SK-N-SH (cell line): Measurements from ENCODE around the gene SAP30L. TPM values are rescaled to one million over a fixed set of nuclear protein-coding genes. Genes with fewer than 3 reads are reported as not detected.

Experiments
- CTCF ChIA-PET: fragments of 300-600, 350-600 bp; formaldehyde crosslinking; extraction: SDS; loops from one replicate; lab custom pipeline; 2021; lab: Yijun Ruan, JAX
- POLR2A ChIA-PET: fragments of 350-600 bp; sonication (Branson Sonifier 250); formaldehyde crosslinking; extraction: SDS; loops from one replicate; lab custom pipeline; 2020; ENCODE audit warnings: antibody characterized with exemption, inconsistent platforms; lab: Yijun Ruan, JAX
- DNase-seq: peaks from one replicate; pipeline ENCODE4 v3.0.0; 2012
- H2AFZ ChIP-seq: fragments of 200-600 bp; sonication (generic); 2 replicates; pipeline ENCODE4 v1.8.1; 2016; ENCODE audit warnings: antibody characterized with exemption, mild to moderate bottlenecking, low read depth
- H3F3A ChIP-seq: fragments of 200-600 bp; sonication (generic); replicated peaks from 2 replicates; pipeline ENCODE3; 2016; ENCODE audit warnings: antibody characterized with exemption, mild to moderate bottlenecking; ENCODE audit not compliant: insufficient read depth
- H3K27ac ChIP-seq, 2 experiments: fragments of 200-500 bp in 1 of 2; fragments of 200-600 bp in 1 of 2; sonication (Bioruptor generic) in 1 of 2; sonication (generic), shearing (Covaris generic) in 1 of 2; 2 replicates each; pipeline versions ENCODE4 v1.5.1 to v1.6.1; 2014 to 2016; ENCODE audit warnings: low read depth in 2 of 2, inconsistent platforms in 1 of 2, low read length in 1 of 2, mild to moderate bottlenecking in 1 of 2, mixed read lengths in 1 of 2
- H3K27me3 ChIP-seq: fragments of 200-600 bp; sonication (generic), shearing (Covaris generic); 2 replicates; pipeline ENCODE4 v1.6.1; 2016; ENCODE audit warnings: mixed run types; ENCODE audit not compliant: insufficient read depth
- H3K36me3 ChIP-seq, 2 experiments: fragments of 200-500 bp in 1 of 2; fragments of 200-600 bp in 1 of 2; sonication (Bioruptor generic) in 1 of 2; sonication (generic) in 1 of 2; replicated peaks in 1 of 2; 2 replicates each; pipeline versions ENCODE3 to v1.5.1; 2014 to 2016; ENCODE audit warnings: low read length in 1 of 2, mild to moderate bottlenecking in 1 of 2; ENCODE audit not compliant: insufficient read depth in 2 of 2, control insufficient read depth in 1 of 2
- H3K4me1 ChIP-seq, 2 experiments: fragments of 200-500 bp in 1 of 2; fragments of 200-600 bp in 1 of 2; sonication (Bioruptor generic) in 1 of 2; sonication (generic), shearing (Covaris generic) in 1 of 2; 2 replicates each; pipeline versions ENCODE4 v1.5.1 to v1.6.1; 2014 to 2016; ENCODE audit warnings: low read depth in 1 of 2, low read length in 1 of 2, mixed run types in 1 of 2; ENCODE audit not compliant: insufficient read depth in 2 of 2, control insufficient read depth in 1 of 2
- H3K4me2 ChIP-seq: fragments of 200-600 bp; sonication (generic), shearing (Covaris generic); 2 replicates; pipeline ENCODE4 v1.6.1; 2017; ENCODE audit warnings: mixed run types
- H3K4me3 ChIP-seq, 2 experiments: fragments of 200-500 bp in 1 of 2; fragments of 200-600 bp in 1 of 2; sonication (Bioruptor generic) in 1 of 2; sonication (generic), shearing (Covaris generic) in 1 of 2; 2 replicates each; pipeline versions ENCODE4 v1.5.1 to v1.8.1; 2014 to 2016; ENCODE audit warnings: low read depth in 2 of 2, inconsistent platforms in 1 of 2, low read length in 1 of 2, mild to moderate bottlenecking in 1 of 2, mixed read lengths in 1 of 2, moderate library complexity in 1 of 2
- H3K79me2 ChIP-seq: fragments of 200-600 bp; sonication (generic); 2 replicates; pipeline ENCODE4 v1.8.1; 2017; ENCODE audit warnings: mild to moderate bottlenecking; ENCODE audit not compliant: insufficient read depth
- H3K9ac ChIP-seq: fragments of 200-600 bp; sonication (generic); 2 replicates; pipeline ENCODE4 v1.6.1; 2017; ENCODE audit warnings: mixed run types
- H3K9me2 ChIP-seq: fragments of 200-600 bp; sonication (generic); 2 replicates; pipeline ENCODE4 v1.6.1; 2017; ENCODE audit warnings: mixed run types
- H3K9me3 ChIP-seq: fragments of 200-600 bp; sonication (generic); 2 replicates; pipeline ENCODE4 v1.6.1; 2017; ENCODE audit warnings: mixed run types, mild to moderate bottlenecking, moderate library complexity
- H4K20me1 ChIP-seq: fragments of 200-600 bp; sonication (generic); 2 replicates; pipeline ENCODE4 v1.6.1; 2017; ENCODE audit warnings: mild to moderate bottlenecking, mixed run types; ENCODE audit not compliant: insufficient read depth
- CHD2 ChIP-seq: fragments of 150-350 bp; IDR thresholded peaks from 2 replicates; pipeline ENCODE4 v1.6.1; 2018; ENCODE audit warnings: low read length; ENCODE audit not compliant: partially characterized antibody
- EP300 ChIP-seq, 2 experiments: IDR thresholded peaks; 2 replicates each; pipeline versions ENCODE4 v1.4.0 to v1.6.1; 2012; ENCODE audit warnings: borderline replicate concordance in 1 of 2, low read depth in 1 of 2, low read length in 1 of 2
- FOSL2 ChIP-seq: IDR thresholded peaks from 2 replicates; pipeline ENCODE4 v1.4.0; 2012; ENCODE audit warnings: low read depth, mild to moderate bottlenecking, moderate library complexity, borderline replicate concordance
- FOXJ3 ChIP-seq: sonication (generic); formaldehyde crosslinking; IDR thresholded peaks from 2 replicates; pipeline ENCODE4 v1.5.1; 2020; ENCODE audit warnings: mild to moderate bottlenecking, missing genetic modification reagents
- FOXM1 ChIP-seq: IDR thresholded peaks from 2 replicates; pipeline ENCODE4 v1.4.0; 2012; ENCODE audit warnings: low read depth, mild to moderate bottlenecking
- GATA2 ChIP-seq: sonication (generic); formaldehyde crosslinking; IDR thresholded peaks from 2 replicates; pipeline ENCODE4 v1.5.0; 2020; ENCODE audit warnings: mild to moderate bottlenecking, missing genetic modification reagents
- MAX ChIP-seq: IDR thresholded peaks from 2 replicates; pipeline ENCODE4 v1.4.0; 2012; ENCODE audit warnings: low read depth
- MEF2A ChIP-seq: IDR thresholded peaks from 2 replicates; pipeline ENCODE4 v1.4.0; 2012; ENCODE audit warnings: low read depth, borderline replicate concordance
- MXI1 ChIP-seq: IDR thresholded peaks from 2 replicates; pipeline ENCODE4 v1.6.1; 2012; ENCODE audit warnings: mild to moderate bottlenecking, low read depth, low read length, improper control_type of control experiment
- NFIC ChIP-seq: IDR thresholded peaks from 2 replicates; pipeline ENCODE4 v1.4.0; 2012; ENCODE audit warnings: borderline replicate concordance
- NRF1 ChIP-seq: IDR thresholded peaks from 2 replicates; pipeline ENCODE4 v1.6.1; 2012; ENCODE audit warnings: low read depth, mild to moderate bottlenecking, low read length
- PBX3 ChIP-seq: IDR thresholded peaks from 2 replicates; pipeline ENCODE4; 2012
- RAD21 ChIP-seq: IDR thresholded peaks from 2 replicates; pipeline ENCODE4 v1.6.1; 2012; ENCODE audit warnings: mild to moderate bottlenecking, low read length
- RCOR1 ChIP-seq: fragments of 150-350 bp; IDR thresholded peaks from 2 replicates; pipeline ENCODE4 v1.6.1; 2017; ENCODE audit warnings: antibody characterized with exemption, low read length
- REST ChIP-seq: IDR thresholded peaks from 2 replicates; pipeline ENCODE4 v1.6.1; 2012; ENCODE audit warnings: mild to moderate bottlenecking, low read depth, low read length, moderate library complexity
- SIN3A ChIP-seq: IDR thresholded peaks from 2 replicates; pipeline ENCODE4 v1.6.1; 2012; ENCODE audit warnings: low read depth, mild to moderate bottlenecking, low read length, moderate library complexity, borderline replicate concordance
- TCF12 ChIP-seq: IDR thresholded peaks from 2 replicates; pipeline ENCODE4 v1.4.0; 2012
- YY1 ChIP-seq: IDR thresholded peaks from 2 replicates; pipeline ENCODE4 v1.4.0; 2012; ENCODE audit warnings: low read depth, mild to moderate bottlenecking
- WGBS: methylation state at CpG from one replicate; pipeline ENCODE4 v1.1.6; 2017; ENCODE audit warnings: low lambda C conversion rate; 5-methylcytosine and 5-hydroxymethylcytosine counted together
- polyA plus RNA-seq, 3 experiments: library from polyadenylated mRNA; depleted of rRNA; stranded (reverse); fragments of >200 nt; gene quantifications; 2 replicates each; pipeline ENCODE4 v1.2.3, GENCODE V29; 2012
- TF ChIP-seq, protein P1 (sequence below): fragments of 150-350 bp; IDR thresholded peaks from 2 replicates; pipeline ENCODE4 v1.6.1; 2017; ENCODE audit warnings: antibody characterized with exemption, low read length, low read depth, borderline replicate concordance

The SAP30L gene
- polyA plus RNA-seq, 1 of the 3 experiments (the other 2 are of a cell fraction) = 26.6 TPM

- ChIA-PET CTCF (interaction anchor here (1.5 kb wide), 1 partner anchor 19 kb away, joined by 3 read pairs; no protein-coding TSS in a partner anchor), POLR2A (no interaction called here)
- Histone ChIP-seq H3K79me2 (no peaks in the 10 kb centered on the region), H3K9ac (no peak overlapping the region), H3K4me1 (peaks cover 0 to 5% of the 10 kb centered on the region in 2 experiments; a peak in 1 of 4 replicates), H3K9me3 (no peaks in the 10 kb centered on the region), H2AFZ (no peak overlapping the region), H3K9me2 (no peaks in the 10 kb centered on the region), H3F3A (no peaks in the 10 kb centered on the region), H3K27ac (no peak overlapping the region), H3K4me2 (no peak overlapping the region), H3K36me3 (no peaks in the 10 kb centered on the region), H4K20me1 (no peaks in the 10 kb centered on the region), H3K27me3 (no peaks in the 10 kb centered on the region; the same call in 1 of the 2 replicates), H3K4me3 (no peak overlapping the region)
- TF ChIP-seq YY1 = no peak
- no peak for TF ChIP-seq GATA2 (CRISPR knock-in tag)
- no peak for TF ChIP-seq EP300 (IDR thresholded peaks at IDR 0.05; ENCODE audit: borderline replicate concordance in 1 of 2, low read depth in 1 of 2, low read length in 1 of 2)
- no peak for TF ChIP-seq MAX
- no peak for TF ChIP-seq FOXJ3 (CRISPR knock-in tag)
- no peak for TF ChIP-seq REST
- no peak for TF ChIP-seq FOXM1
- TF ChIP-seq RAD21 = no peak
- TF ChIP-seq NFIC = no peak
- TF ChIP-seq MXI1 = no peak
- TF ChIP-seq PBX3 = no peak
- TF ChIP-seq RCOR1 = no peak
- TF ChIP-seq CHD2 = no peak
- TF ChIP-seq, protein P1, sequence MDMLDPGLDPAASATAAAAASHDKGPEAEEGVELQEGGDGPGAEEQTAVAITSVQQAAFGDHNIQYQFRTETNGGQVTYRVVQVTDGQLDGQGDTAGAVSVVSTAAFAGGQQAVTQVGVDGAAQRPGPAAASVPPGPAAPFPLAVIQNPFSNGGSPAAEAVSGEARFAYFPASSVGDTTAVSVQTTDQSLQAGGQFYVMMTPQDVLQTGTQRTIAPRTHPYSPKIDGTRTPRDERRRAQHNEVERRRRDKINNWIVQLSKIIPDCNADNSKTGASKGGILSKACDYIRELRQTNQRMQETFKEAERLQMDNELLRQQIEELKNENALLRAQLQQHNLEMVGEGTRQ = no peak
- TF ChIP-seq NRF1 = no peak
- no peak for TF ChIP-seq TCF12
- no peak for TF ChIP-seq FOSL2
- no peak for TF ChIP-seq SIN3A
- TF ChIP-seq MEF2A = no peak
- no peak for DNase-seq
- 95% methylated on average over 10 of the region's 29 CpGs for WGBS
Measured at GRCh38 chr5:154493274-154493673, 47.5 kb downstream of the SAP30L start.
